ENCODE measurements around the gene PKN3. TPM values are rescaled to one million over a fixed set of nuclear protein-coding genes. Genes with fewer than 3 reads are reported as not detected.

Gene PKN3
- total RNA-seq, 1 experiment from 2014 or later: 18.7 TPM

DNA sequence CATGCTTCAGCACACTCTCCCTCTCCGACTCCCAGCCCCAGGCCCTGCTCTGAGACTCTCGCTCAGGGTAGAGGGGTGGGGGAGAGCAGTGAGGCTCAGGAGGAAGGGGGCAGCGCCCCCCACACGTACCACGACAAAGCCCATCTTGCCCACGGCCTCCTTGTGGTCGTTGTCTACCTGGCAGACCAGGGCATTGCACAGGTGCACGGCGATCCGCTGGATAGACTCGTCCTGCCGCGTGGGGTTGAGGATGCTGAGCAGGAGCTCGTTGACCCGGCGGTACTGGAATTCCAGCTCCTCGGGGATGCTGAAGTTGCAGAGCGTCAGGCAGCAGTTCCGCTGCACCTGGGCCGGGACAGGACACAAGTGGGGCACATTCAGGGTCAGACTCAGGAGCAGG is 40.1 kb downstream of the PKN3 start:
- DNase-seq (ENCODE audit: low spot score): no peak

- no peak for DNase-seq (ENCODE audit: low spot score)
These were observed 41.1 kb downstream of the PKN3 start for GRCh38 chr9:128743421-128743820.

DNA sequence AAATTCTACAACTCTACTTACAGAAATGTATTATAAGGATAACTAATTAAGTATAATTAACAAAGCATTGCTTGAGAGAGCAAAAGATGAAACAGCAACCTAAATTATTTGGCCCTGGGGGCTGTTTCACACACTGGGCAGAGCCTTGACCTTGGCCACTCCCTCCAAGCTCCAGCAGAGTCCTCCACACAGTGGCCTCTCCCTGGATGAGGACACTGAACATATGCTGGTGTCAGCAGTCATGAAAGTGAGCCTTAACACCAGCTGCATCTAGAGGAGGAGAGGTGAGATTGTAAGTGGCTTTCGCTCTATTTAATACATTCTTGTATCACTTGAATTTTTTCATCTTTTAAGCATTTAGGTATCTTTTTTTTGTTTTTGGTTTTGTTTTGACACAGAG is 44.9 kb downstream of the PKN3 start:
- no peak for DNase-seq (ENCODE audit: low spot score)

- DNase-seq (ENCODE audit: low spot score): no peak
These were observed 48.8 kb downstream of the PKN3 start for GRCh38 chr9:128750926-128751595.

DNA sequence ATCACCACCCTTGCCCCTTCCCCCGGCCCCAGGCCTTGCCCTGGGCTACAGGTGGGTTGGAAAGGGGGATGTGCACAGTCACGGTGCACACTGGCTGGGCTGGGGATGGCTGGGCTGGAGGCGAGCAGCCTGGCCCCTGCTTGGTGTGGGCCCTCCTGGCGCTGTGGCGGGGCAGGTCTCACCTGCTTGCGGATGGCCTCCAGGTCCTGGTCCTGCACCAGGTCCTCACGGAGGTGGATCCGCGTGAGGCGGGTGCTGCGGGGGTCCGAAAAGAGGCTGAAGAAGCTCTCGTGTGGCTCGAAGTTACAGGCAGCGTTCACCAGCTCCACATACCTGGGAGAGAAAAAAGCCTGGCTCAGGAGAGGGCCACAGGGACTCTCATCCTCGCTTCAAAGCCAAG is 51.3 kb downstream of the PKN3 start:
- DNase-seq (ENCODE audit: low spot score): no peak

GRCh38 chr9:128757602-128758001 is 55.3 kb downstream of the PKN3 start:
- DNase-seq (ENCODE audit: low spot score): no peak

GRCh38 chr9:128762671-128763449 is 60.6 kb downstream of the PKN3 start:
- DNase-seq (ENCODE audit: low spot score): no peak

DNA sequence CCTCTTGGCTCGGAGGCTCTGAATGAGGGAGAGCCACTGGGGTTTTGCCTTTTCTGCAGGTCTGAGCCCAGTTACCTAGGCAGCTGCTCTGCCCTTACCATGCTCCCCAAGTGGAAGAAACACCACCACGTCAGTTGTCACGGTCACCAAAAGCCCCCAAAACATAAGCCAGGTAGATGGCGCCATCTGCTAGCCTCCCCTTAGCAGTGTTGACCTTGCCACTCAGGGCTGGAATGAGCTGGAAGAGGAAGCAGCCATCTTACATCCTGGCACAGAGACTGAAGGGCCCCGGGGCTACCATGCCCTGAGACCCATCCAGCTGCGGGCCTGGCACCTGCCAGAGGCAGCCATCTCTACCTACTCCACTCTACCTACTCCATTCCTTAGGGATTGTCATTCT is 62.1 kb downstream of the PKN3 start:
- no peak for DNase-seq (ENCODE audit: low spot score)

- no peak for DNase-seq (ENCODE audit: low spot score)
These were observed 63.2 kb downstream of the PKN3 start for GRCh38 chr9:128765499-128765898.

GRCh38 chr9:128768606-128769005 is 66.3 kb downstream of the PKN3 start:
- no peak for DNase-seq (ENCODE audit: low spot score)

Small RNA genes lying within 50 kb of the gene (small RNA-seq; reads per million reads assigned to genes)
- gene RF00017 (not detected), gene RN7SL560P (not detected)

Other genes starting within 250 kb of the PKN3 start
- gene ODF2, start 246.5 kb upstream of the PKN3 start, total RNA-seq (2014; rRNA removed; shearing (Covaris generic)): 34.2 and 36.0 TPM in 2 replicates
- 28.4 and 33.9 TPM in 2 replicates for gene GLE1, start 197.8 kb upstream of the PKN3 start, total RNA-seq (2014; rRNA removed; shearing (Covaris generic))
- 192 and 203 TPM in 2 replicates for gene SPTAN1, start 149.9 kb upstream of the PKN3 start, total RNA-seq (2014; rRNA removed; shearing (Covaris generic))
- gene DYNC2I2, start 45.7 kb upstream of the PKN3 start, total RNA-seq (2014; rRNA removed; shearing (Covaris generic)): 437 and 467 TPM in 2 replicates
- 403 and 420 TPM in 2 replicates for gene SET, start 13.3 kb upstream of the PKN3 start, total RNA-seq (2014; rRNA removed; shearing (Covaris generic))
- 160 and 195 TPM in 2 replicates for gene ZDHHC12, start 21.6 kb downstream of the PKN3 start, total RNA-seq (2014; rRNA removed; shearing (Covaris generic))
- gene ZER1, start 69.4 kb downstream of the PKN3 start, total RNA-seq (2014; rRNA removed; shearing (Covaris generic)): 17.2 and 18.5 TPM in 2 replicates
- 24.0 and 25.4 TPM in 2 replicates for gene TBC1D13, start 84.8 kb downstream of the PKN3 start, total RNA-seq (2014; rRNA removed; shearing (Covaris generic))
- 52.1 and 70.8 TPM in 2 replicates for gene ENDOG, start 116.0 kb downstream of the PKN3 start, total RNA-seq (2014; rRNA removed; shearing (Covaris generic))
- 97.6 and 121 TPM in 2 replicates for gene SPOUT1, start 127.3 kb downstream of the PKN3 start, total RNA-seq (2014; rRNA removed; shearing (Covaris generic))
- gene KYAT1, start 179.4 kb downstream of the PKN3 start, total RNA-seq (2014; rRNA removed; shearing (Covaris generic)): 10.4 and 11.8 TPM in 2 replicates
- 39.5 and 43.2 TPM in 2 replicates for gene LRRC8A, start 179.6 kb downstream of the PKN3 start, total RNA-seq (2014; rRNA removed; shearing (Covaris generic))
- not detected in 2 replicates for gene PHYHD1, start 218.5 kb downstream of the PKN3 start, total RNA-seq (2014; rRNA removed; shearing (Covaris generic))
- gene DOLK, start 245.1 kb downstream of the PKN3 start, total RNA-seq (2014; rRNA removed; shearing (Covaris generic)): 27.6 and 29.0 TPM in 2 replicates
- 55.8 and 75.5 TPM in 2 replicates for gene NUP188, start 245.2 kb downstream of the PKN3 start, total RNA-seq (2014; rRNA removed; shearing (Covaris generic))

All from HT-29 (cell line).